HG03108 (cell line): ENCODE measurements around the gene NRIP3.

Experiments used
- ATAC-seq: cut with Tn5 transposase; IDR thresholded peaks from one replicate; pipeline ENCODE4 v1.9.1; 2021; ENCODE audit warnings: moderate library complexity; ENCODE audit not compliant: unreplicated experiment

The NRIP3 gene

GRCh38 chr11:8933931-8934330 lies 69.9 kb downstream of the NRIP3 start:
- no peak for ATAC-seq

DNA sequence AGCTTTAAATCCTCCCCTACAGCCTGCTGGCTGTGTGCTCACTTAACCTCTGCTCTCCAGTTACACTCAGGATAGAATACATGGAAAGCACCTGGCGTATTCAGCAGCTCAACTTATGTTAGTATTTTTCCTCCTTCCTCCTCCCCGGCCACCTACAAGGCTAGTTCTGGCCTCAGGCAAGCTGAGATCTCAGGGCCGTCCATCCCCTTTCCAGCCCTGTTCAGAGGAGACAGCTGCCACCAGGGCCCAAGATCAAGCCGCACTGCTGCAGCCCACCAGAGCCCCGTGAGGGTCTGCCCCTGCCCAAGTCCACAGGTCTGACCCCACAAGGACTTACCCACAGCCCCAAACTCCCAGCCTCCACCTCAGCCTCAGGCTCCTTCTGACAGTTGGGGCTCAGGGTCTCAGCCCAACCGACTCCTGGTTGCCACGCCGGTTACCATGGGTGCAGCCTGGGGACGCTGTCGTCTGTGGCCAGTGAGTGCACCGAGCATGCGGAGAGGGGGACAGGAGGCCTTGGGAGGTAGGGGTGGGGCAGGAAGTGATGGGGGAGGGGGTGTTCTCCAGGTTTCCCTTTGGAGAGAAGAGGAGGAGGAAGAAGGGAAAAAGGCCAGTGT lies 71.1 kb downstream of the NRIP3 start, which contains the start of gene C11orf16:
Gene C11orf16 (minus strand): TSS at position 384 of the 617 bp plus-strand sequence. CDS start 639 bp downstream, outside the sequence.
- ATAC-seq, result no peak
